Large intestine (tissue), 3 donors: ENCODE measurements around the gene PLXDC1. TPM values are rescaled to one million over a fixed set of nuclear protein-coding genes. Genes with fewer than 3 reads are reported as not detected.

Experiments
- DNase-seq, 2 donors: peaks; one replicate each; pipeline versions ENCODE4 v3.0.0 to v3.0.0-alpha.2; 2013
- H3K27ac ChIP-seq: one replicate; pipeline ENCODE4 v1.5.1; 2013; ENCODE audit warnings: low read length
- H3K27me3 ChIP-seq: 2 replicates; pipeline ENCODE4 v1.6.1; 2013; ENCODE audit warnings: low read length; ENCODE audit not compliant: control insufficient read depth, insufficient read depth
- H3K36me3 ChIP-seq: 2 replicates; pipeline ENCODE4 v1.6.1; 2013; ENCODE audit warnings: low read length; ENCODE audit not compliant: control insufficient read depth, insufficient read depth
- H3K4me1 ChIP-seq: one replicate; pipeline ENCODE4 v1.6.1; 2013; ENCODE audit warnings: low read length; ENCODE audit not compliant: control insufficient read depth, insufficient read depth
- H3K4me3 ChIP-seq: one replicate; pipeline ENCODE4 v1.5.1; 2013; ENCODE audit warnings: low read length
- H3K9me3 ChIP-seq: one replicate; pipeline ENCODE4 v1.6.1; 2013; ENCODE audit warnings: mild to moderate bottlenecking, low read depth, low read length, moderate library complexity; ENCODE audit not compliant: control insufficient read depth
- WGBS: methylation state at CpG from one replicate; pipeline ENCODE4 v1.1.5; 2013; ENCODE audit warnings: low lambda C conversion rate; ENCODE audit not compliant: insufficient coverage; 5-methylcytosine and 5-hydroxymethylcytosine counted together
- polyA plus RNA-seq: library from polyadenylated mRNA; unstranded; fragments of 120-200 nt; gene quantifications from one replicate; pipeline ENCODE4 v1.2.1, GENCODE V29; 2013

PLXDC1 gene
- polyA plus RNA-seq, 1 donor: 4.1 TPM

- no peaks in the 10 kb centered on the region for H3K9me3 ChIP-seq
- DNase-seq: no peak
- no peak overlapping the region for H3K27ac ChIP-seq
- no CpG with 5 or more reads among the region's 9 CpGs for WGBS
- peaks cover 7% of the 10 kb centered on the region for H3K4me1 ChIP-seq
- H3K36me3 ChIP-seq: no peaks in the 10 kb centered on the region
- no peaks in the 10 kb centered on the region for H3K27me3 ChIP-seq
- H3K4me3 ChIP-seq: no peak overlapping the region
Observed at GRCh38 chr17:39100530-39100929, 50.9 kb downstream of the PLXDC1 start.

DNA sequence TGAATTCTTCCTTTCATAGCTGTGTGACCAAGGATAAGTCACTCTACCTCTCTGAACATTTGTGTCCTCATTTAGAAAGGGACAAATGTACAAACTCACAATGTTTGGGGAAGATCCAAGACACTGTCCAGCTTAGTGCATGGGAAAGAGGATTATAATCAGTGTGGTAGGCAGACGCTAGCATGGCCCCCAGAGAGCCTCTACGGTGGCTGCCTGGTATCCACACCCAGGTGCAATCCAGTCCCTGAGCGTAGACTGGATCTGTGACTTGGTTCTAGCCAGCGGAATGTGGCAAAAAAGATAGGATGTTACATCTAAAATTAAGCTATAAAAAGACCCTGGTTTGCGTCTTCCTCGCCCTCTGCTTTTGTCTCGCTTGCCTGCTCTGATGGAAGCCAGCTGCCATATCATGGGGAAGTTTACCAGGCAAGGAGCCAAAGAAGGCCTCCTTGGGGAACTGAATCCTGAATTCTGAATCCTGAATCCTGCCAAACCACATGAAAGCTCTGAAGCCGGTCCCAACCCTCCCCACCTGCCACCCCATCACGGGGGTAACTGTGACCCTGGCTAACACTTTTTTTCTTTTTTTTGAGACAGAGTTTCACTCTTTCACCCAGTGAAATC lies 51.7 kb downstream of the PLXDC1 start:
- DNase-seq: peak; percentile 18 to 41
- Histone ChIP-seq H3K27me3 (no peaks in the 10 kb centered on the region), H3K4me3 (no peak overlapping the region), H3K9me3 (no peaks in the 10 kb centered on the region), H3K27ac (peak overlapping the region; percentile 23), H3K4me1 (peaks cover 7% of the 10 kb centered on the region), H3K36me3 (no peaks in the 10 kb centered on the region)
- no CpG with 5 or more reads among the region's 9 CpGs for WGBS

DNA sequence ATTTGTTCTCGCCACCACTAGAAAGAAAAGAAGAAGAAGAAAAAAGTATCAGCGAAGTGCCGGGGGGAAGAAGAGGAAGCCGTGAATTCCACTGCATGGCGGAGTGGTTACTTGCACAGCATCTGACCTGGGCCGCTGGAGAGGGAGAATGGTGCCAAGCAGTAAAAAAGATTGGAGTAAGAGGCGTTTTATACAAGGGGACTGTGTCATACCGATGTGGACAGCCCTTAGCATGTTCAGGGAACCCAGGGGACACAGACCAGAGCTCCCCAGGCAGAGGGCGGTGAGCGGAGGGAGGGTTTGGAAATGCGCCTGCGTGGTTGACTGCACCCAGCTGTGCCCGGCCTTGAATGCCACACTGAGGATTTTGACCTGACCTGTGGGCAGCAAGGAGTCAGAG lies 52.8 kb downstream of the PLXDC1 start:
- 85% methylated on average over 4 of the region's 13 CpGs for WGBS
- no peak overlapping the region for H3K27ac ChIP-seq
- no peak for DNase-seq
- H3K9me3 ChIP-seq: no peaks in the 10 kb centered on the region
- H3K4me1 ChIP-seq: peaks cover 4% of the 10 kb centered on the region
- no peaks in the 10 kb centered on the region for H3K27me3 ChIP-seq
- no peaks in the 10 kb centered on the region for H3K36me3 ChIP-seq
- H3K4me3 ChIP-seq: no peak overlapping the region

DNA sequence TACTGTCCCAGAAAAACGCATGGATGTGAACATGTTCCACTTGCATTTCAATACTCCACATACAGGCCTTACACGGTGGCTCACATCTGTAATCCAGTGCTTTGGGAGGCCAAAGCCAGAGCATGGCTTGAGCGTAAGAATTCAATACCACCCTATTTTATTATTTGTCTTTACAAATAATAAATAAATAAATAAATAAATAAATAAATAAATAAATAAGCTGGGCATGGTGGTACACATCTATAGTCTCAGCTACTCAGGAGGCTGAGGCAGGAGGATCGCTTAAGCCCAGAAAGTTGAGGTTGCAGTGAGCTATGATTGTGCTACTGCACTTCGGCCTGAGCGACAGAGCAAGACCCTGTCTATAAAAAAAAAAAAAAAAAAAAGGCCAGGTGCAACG lies 53.9 kb downstream of the PLXDC1 start:
- no peak overlapping the region for H3K4me3 ChIP-seq
- H3K36me3 ChIP-seq: no peaks in the 10 kb centered on the region
- no peak overlapping the region for H3K27ac ChIP-seq
- WGBS: no CpG with 5 or more reads among the region's 7 CpGs
- no peaks in the 10 kb centered on the region for H3K27me3 ChIP-seq
- no peak for DNase-seq
- peaks cover 4% of the 10 kb centered on the region for H3K4me1 ChIP-seq
- H3K9me3 ChIP-seq: no peaks in the 10 kb centered on the region

DNA sequence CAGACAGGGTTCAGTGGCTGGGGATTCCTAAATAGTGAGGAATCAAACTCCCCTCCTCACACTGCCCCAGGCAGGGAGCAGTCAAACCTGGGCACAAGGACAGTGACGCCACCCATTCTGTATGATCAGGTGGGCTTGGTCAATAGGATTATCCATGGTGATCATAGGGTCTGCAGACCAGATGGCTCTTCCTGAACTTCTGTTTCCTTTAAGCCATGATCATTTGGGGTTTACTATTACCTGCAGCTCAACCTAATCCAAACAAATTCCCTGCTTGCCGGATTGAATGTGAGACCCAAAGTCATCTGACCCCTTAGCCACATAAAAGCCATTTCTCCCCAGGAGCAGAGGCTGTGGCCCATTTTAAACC lies 54.3 kb downstream of the PLXDC1 start:
- DNase-seq: no peak
- Histone ChIP-seq H3K36me3 (no peaks in the 10 kb centered on the region), H3K4me1 (peaks cover 4% of the 10 kb centered on the region), H3K27ac (no peak overlapping the region), H3K4me3 (no peak overlapping the region), H3K27me3 (no peaks in the 10 kb centered on the region), H3K9me3 (no peaks in the 10 kb centered on the region)
- no CpG with 5 or more reads among the region's 2 CpGs for WGBS

DNA sequence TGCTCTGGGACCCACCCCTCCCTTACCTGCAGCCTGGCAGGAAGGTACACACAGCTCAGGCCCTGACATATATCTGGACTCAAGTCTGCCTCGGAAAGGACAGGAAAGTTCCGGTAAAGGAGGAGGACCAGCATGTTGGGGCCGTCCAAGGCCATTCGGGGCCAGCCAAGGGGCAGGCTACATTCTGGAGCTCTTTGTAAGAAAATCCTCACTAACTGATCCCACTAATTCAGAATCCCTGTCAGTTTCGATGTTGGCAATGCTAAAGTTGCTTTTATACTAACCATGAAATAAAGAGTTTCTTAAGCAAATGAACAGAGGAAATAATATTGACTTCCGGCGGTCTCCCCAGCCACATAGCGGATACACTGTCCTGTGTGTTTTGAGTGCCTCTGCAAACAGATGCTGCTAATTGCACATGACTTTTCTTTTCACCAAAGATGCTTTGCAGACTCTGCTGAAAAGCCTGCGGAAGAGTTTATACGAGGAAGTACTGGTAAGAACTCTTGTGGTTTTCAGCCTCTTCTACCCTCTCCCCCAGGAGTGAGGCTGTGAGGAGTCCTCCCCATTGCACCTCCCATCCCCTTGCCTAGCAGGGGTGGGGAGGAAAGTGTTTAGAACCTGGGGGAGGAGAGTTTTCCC lies 54.8 kb downstream of the PLXDC1 start:
- Histone ChIP-seq H3K36me3 (no peaks in the 10 kb centered on the region), H3K4me1 (peaks cover 4% of the 10 kb centered on the region), H3K27ac (peak overlapping the region; percentile 28), H3K4me3 (no peak overlapping the region), H3K27me3 (no peaks in the 10 kb centered on the region), H3K9me3 (no peaks in the 10 kb centered on the region)
- no CpG with 5 or more reads among the region's 10 CpGs for WGBS
- peak; percentile 24 to 27 for DNase-seq

- peaks cover 11% of the 10 kb centered on the region for H3K4me1 ChIP-seq
- H3K27me3 ChIP-seq: no peaks in the 10 kb centered on the region
- no peaks in the 10 kb centered on the region for H3K9me3 ChIP-seq
- H3K4me3 ChIP-seq: no peak overlapping the region
- DNase-seq: no peak
- WGBS: 100% methylated on average over 1 of the region's 5 CpGs
- H3K27ac ChIP-seq: no peak overlapping the region
- H3K36me3 ChIP-seq: no peaks in the 10 kb centered on the region
Observed at GRCh38 chr17:39095309-39095686, 56.1 kb downstream of the PLXDC1 start.

DNA sequence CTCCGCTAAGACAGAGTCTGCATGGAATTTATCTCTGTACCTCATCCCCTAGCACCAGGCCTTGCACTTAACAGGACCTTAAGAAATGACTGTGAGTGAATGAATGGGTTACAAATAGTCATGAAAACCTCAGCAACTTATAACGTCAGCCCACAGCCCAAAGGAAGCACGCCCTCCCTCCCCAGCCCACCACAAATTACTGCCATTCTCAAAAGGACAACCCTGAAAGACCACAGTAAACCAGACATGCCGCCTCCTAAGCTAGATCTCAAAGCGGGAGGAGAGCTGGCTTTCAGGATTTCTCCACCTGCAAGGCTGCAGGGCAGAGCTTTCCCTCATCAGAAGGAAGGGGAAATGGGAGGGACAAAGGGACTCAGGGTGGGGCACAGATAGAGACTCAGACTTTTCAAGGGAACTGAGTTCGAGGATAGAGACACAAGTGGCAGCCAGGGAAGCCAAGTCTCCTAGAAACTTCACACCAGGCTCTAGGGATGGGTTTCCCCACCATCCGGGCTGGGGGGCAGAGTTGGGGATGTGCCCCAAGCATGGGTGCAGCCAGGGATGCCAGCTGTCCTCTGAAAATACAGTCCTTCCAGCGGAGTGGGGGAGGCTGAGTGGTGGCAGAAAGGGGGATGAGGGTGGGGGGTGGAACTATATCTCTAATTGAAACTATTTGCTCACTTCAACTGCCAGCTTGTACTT lies 56.7 kb downstream of the PLXDC1 start:
- Histone ChIP-seq H3K4me1 (peaks cover 11% of the 10 kb centered on the region), H3K27ac (no peak overlapping the region), H3K27me3 (no peaks in the 10 kb centered on the region), H3K36me3 (no peaks in the 10 kb centered on the region), H3K9me3 (no peaks in the 10 kb centered on the region), H3K4me3 (no peak overlapping the region)
- WGBS: no CpG with 5 or more reads among the region's 8 CpGs
- DNase-seq: no peak

GRCh38 chr17:39092692-39093230 lies 58.7 kb downstream of the PLXDC1 start:
- H3K4me3 ChIP-seq: no peak overlapping the region
- no peak for DNase-seq
- H3K27ac ChIP-seq: no peak overlapping the region

DNA sequence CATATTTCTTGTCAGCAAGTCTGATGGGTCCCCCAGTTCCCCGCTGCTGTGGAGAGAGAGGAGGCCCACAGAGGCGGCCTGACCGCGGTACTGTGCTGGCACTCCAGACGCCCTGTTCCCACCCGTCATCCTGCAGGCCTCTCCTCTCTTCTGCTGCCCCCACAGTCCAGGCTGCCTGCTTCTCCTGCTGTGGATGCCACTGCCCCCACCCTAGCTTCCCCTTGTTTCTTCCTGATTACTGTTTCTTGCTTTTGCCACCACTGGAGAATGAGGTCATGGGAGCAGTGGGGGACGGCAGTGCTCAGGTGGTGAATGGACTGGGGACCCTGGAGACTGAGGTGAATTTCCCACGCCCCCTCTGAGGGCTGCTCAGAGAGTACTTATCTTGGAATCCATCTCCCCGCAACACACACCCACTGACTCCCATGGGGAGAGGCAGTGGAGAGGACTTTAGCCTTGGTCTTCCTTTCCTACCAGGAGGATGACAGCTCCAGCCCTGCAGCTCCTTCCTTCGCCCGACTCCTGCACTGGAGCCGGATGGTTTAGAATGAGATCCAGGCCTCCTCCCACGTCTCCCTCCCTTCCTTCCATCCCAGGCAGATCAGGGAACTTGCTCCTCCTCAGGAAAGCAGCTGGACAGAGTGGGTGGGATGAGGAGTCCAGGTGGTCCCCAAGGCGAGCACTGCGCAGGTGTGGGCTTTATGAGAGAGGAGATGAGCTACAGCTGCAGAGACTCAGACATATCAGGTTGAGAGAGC lies 60.4 kb downstream of the PLXDC1 start:
- Histone ChIP-seq H3K4me1 (peaks cover 7% of the 10 kb centered on the region), H3K4me3 (no peak overlapping the region), H3K27ac (no peak overlapping the region), H3K36me3 (no peaks in the 10 kb centered on the region), H3K27me3 (no peaks in the 10 kb centered on the region), H3K9me3 (no peaks in the 10 kb centered on the region)
- no CpG with 5 or more reads among the region's 15 CpGs for WGBS
- DNase-seq: peak in 1 of 2 donors; percentile 5

More at GRCh38 chr17:39092692-39093230, 58.7 kb downstream of the PLXDC1 start:
- Histone ChIP-seq H3K27me3 (no peaks in the 10 kb centered on the region), H3K36me3 (no peaks in the 10 kb centered on the region), H3K4me1 (peaks cover 11% of the 10 kb centered on the region), H3K9me3 (no peaks in the 10 kb centered on the region)
- WGBS: 90% methylated on average over 3 of the region's 6 CpGs
